Femur (tissue), 1 donor: ENCODE measurements around the gene SULF2.

Source experiments
- DNase-seq: peaks from one replicate; pipeline ENCODE4 v3.0.0-alpha.2; 2017

The SULF2 gene

DNA sequence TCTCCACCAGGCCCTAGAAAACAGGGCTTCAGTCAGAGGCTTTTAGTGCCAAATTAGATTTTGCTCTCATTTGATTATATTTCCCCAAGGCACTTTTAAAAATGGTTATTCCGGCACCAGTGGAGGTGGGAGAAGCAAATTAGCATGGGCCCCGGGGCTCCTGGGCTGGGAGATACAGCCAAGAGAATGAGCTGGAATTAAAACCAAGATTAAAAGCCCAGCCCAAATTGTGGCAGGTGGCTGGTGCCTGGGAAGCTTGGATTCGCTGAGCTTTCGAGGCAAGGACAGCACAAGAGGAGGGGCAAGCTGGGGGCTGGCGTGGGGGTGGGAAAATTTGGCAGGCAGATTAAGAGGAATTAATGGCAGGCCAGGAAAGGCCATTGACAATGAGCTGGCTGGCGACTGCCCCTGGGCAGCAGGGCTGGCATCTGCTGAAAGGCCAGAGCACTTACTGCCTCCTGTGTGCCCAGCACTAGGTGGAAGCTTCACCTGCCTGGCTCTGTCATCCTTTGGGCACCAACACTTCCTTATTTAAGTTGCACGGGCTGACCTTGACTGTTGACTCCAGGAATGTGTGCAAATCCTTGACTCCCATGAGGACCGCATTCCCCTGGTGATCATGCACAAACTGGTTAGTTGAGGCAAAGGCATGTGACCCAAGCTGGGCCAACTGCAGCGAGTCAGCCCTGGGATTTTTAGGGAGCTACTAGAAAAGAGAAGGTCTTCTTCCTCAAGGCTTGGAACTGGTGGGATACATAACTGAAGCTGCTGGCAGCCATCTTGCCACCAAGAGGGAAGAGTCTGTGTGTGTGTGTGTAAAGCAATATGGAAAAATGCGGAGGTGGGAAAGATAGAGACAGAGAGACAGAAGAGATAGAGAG, 76.1 kb downstream of the SULF2 start:
- DNase-seq, result no peak

DNA sequence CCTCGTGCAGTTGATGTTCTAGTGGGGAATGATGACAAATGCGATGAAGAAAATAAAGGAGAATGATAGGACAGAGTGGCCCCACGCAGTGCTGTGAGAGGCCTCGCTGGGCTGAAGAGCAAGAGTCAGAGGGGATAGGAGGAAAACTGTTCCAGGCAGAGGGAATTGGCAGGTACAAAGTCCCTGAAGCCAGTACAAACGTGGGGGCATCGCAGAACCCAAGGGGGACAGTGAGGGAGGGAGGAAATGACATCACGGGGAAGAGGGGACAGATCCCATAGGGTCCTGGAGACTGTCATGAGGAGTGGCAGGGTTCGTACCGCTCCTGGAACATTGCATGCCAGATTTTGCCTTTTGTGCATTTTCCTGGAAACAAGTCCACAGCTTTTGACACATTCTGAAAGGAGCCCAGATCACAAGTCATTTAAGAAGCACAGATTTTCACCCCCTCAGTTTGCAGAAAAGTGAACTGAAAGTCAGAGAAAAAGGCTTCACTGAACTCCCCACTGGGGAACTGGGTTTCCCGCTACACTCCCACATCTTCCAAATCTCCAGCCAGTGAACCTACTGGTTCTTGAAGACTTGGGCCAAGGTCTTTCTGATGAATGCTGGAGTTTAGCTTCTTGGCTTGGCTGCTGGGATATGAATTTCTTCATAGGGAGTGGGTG, 77.0 kb downstream of the SULF2 start:
- DNase-seq, result peak; percentile 48

DNA sequence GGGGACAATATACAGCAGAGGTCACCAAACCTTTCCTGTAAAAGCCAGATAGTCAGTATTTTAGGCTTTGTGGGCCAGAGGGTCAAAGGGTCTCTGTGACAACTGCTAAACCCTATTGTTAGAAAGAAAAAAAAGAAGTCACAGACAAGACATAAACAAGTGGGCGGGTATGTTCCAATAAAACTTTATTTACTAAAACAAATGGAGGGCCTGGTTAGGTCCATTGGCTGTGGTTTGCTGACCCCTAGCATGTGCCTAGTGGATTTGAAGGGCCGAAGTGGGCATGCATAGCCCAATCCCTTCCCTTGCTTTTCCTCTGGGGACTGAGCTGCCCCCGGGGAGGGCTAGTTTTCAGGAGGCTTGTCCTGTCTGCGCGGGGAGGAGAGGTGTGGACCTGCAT, 78.9 kb downstream of the SULF2 start:
- DNase-seq, result no peak

DNA sequence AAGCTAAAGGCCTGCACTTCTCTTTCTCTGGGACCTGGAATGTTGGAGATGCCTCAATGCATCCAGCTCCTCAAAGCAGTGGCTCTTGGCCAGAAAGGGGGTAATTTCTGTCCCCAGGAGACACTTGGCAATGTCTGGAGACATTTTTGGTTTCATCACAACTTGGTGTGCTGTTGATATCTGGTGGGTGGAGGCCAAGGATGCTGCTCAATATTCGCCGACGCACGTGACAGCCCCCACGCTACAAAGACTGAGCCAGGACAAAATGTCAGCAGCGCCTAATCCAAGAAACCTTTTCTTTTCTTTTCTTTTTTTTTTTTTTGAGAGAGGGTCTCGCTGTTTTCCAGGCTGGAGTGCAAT, 79.8 kb downstream of the SULF2 start:
- no peak for DNase-seq

DNA sequence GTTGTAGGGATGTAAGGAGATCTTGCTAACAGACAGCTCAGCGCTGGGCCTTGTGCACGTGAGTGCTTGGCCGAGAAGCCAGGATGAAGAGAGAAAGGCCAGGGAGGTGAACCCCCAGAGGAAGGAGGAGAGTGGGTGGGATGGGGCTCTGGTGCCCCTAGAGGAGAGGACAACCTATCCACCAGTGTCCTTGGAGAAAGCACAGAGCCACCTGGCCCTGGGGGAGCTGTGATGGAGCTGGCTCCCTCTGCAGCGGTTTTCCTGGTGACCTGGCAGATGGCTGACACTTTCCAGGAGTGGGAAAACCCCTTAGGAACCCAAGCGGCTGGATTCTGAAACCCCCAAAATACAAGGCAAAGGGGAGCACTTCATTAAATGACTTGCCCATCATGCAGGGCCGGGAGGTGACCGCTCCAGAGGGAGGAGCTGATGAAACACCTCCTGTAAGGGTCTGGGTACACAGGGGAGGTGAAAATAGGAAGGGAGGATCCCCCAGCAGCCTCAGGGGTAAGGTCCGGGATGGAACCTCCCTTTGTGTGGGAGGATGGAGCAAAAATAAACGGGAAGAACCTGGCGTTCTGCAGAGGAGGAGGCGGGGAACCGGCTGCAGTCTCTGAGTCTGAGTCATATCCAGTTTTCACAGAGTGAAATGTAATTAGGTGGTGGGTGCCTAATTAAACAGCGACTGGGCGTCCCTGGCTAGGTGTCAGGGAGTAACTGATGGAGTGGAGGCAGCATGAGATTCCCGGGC, 80.4 kb downstream of the SULF2 start:
- DNase-seq, result no peak

DNA sequence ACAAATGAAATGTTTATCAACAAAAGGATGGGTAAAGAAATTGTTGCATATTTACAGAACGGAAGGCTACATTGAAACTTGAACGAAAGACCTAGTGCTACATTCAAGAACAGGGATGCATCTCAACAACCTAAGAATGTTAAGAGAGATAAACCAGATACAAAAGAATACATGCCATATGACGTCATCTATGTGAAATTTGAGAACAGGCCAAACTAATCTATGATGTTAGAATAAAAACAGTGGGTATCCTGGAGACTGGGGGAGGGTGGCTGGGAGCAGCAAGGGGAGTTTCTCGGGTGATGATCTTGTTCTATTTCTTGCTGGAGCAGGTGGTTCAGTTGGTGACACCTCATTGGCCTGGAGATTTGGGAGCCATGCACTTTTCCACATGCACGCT, 81.5 kb downstream of the SULF2 start:
- no peak for DNase-seq

DNA sequence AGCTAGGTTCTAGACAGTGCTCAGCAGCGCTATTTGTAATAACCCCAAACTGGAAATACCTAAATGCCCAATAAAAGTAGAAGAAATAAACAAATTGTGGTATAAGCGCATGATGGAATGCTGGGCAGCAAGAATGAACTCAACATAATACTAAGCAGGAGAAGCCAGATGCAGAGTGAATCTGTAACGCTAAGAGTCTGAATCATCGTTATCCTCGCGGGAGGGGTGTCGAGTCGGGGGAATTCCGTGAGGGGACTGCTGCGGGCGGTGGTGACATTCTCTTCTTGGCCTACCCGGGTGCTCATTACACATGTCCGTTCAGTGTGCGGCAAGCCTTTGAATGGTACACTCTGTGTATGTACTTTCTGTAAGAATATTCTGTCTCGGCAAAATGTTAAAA, 83.7 kb downstream of the SULF2 start:
- no peak for DNase-seq

DNA sequence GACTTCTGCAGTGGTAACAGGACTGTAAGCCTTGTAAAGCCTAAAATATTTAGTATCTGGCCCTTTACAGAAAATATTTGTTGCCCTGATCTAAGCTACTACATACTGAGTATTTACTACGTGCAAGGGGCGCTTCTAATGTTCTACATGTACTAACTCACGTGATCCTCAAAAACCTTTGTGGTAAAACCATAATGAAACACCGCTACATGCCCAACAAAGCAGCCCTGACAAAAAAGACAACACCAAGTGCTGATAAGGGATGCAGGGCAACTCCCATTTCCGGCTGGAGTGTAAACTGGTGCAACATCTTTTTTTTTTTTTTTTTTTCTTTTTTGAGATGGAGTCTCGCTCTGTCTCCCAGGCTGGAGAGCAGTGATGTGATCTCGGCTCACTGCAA, 85.0 kb downstream of the SULF2 start:
- DNase-seq, result no peak

DNA sequence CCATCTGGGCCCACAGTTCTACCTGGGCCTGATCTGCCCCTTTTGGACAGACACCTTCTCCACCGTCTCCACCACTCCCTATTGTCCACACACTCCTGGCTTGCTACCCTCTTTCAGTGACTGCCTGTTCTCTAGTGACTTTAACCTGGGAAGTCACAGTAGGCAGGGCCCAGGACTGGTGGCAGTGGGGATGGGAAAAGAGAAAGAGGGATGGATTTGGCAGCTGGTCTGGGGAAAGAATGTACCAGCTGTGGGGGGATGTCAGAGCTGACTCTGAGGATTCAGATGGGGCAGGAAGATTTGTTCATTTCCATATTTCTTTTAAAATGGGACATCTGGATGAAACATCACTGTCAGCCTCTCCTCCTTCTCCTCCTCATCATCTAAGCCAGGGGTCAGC, 85.5 kb downstream of the SULF2 start:
- DNase-seq, result no peak

DNA sequence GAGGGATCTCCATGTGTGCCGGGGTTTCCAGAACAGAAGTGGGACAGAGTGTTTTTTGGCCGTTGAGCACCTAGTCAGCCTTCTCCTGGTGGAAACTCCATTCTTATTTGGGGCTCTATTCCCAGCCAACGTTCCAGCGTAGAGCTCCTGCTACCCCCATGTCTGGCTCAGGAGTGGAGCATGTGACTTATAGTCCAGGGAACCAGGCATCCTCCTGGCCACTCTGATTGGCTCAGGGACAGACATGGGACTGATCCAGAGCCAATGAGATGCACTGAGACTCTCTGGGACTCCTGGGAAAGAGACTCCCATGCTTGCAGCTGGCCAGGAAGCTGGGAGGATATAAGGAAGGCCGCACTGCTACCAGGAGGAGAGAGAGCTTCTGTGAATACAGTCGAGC, 87.1 kb downstream of the SULF2 start:
- no peak for DNase-seq

DNA sequence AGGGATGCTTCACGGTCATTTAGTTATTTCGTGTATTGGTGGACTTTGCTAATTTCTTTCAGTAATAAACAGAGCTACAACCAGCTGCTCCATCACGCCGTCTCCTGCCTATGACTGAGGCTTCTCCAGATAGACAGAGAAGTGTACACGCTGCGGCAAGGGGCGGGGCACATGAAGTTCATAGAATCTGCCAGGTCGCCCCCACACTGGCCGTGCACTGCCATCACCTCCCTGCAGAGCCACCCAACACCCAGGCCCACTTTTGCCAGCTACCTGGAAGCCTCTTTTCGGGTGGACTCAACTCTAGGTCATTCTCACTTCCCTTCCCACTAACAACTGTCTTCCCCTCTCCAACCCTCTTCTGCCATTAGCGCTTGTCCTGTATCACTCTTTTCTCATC, 88.4 kb downstream of the SULF2 start:
- no peak for DNase-seq

DNA sequence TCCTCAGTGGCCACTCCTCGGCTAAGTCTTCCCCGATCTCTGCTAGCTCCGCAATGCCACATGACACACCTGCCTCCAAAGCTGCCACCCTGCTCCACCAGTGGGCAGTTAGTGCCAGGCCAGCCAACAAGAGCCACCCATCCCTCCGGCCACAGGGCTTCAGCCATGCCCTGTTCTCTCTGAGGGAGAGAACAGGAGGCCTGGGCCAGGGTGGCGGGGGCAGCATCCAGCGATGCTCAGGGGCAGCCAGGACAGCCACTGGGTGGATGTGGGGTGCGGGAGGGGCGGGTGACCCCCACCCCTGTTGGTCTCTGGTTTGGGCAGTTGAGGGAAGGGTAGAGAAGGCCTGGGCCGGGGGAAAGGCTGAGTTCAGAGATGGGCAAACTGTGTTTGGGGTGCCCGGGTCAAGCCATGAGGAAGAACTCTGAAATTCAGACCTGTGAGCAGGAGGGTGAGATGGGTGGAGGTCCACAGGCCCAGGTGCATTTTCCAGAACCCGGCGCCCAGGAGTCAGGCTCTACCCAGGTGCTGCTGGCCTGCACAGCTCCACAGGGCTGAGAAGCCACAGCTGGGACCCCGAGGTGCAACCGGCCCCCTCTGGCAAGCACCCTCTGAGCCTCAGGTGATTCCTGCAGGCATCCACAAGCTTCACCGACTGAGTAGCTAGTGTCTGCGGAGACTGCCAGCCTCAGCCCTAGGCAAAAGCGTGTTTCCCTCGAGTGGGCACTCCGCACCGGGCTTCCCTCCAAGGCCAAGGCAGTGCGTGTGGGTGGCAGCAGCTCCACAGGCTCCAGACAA, 91.1 kb downstream of the SULF2 start:
- no peak for DNase-seq

DNA sequence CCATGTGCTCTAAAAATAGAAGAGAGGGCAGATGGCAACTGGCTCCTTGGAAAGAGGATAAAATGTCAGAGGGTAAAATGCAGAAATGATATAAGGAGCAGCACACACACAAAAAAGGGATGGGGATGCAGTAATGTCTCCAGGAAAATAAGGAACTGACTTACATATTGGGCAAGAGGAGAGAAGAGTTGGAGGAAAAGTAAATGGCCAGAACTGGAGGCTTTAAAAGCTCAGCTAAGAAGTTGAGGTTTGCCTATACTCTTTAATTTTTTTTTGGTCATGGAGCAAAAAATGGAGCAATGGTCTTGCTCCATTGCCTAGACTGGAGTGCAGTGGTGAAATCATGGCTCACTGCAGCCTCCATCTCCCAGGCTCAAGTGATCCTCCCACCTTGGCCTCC, 93.7 kb downstream of the SULF2 start:
- DNase-seq, result no peak

DNA sequence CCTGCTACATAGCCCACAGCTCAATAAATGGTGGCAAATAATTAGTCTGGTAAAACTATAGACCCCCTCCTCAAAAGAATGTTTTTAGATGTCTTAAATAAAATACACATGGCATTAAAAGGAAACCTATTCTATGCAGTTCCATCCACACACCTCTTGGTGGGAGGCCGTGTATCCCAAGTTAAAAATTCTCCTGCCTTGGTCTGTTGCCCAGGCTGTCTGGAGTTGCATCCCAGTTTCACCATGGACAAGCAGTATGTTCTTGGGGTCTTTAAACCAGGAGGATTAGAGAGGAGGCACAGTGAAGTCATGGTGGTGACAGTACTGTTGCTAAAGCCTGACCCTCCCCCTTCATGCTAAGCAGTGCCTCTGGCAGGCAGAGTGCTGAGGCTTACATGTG, 95.5 kb downstream of the SULF2 start:
- no peak for DNase-seq

DNA sequence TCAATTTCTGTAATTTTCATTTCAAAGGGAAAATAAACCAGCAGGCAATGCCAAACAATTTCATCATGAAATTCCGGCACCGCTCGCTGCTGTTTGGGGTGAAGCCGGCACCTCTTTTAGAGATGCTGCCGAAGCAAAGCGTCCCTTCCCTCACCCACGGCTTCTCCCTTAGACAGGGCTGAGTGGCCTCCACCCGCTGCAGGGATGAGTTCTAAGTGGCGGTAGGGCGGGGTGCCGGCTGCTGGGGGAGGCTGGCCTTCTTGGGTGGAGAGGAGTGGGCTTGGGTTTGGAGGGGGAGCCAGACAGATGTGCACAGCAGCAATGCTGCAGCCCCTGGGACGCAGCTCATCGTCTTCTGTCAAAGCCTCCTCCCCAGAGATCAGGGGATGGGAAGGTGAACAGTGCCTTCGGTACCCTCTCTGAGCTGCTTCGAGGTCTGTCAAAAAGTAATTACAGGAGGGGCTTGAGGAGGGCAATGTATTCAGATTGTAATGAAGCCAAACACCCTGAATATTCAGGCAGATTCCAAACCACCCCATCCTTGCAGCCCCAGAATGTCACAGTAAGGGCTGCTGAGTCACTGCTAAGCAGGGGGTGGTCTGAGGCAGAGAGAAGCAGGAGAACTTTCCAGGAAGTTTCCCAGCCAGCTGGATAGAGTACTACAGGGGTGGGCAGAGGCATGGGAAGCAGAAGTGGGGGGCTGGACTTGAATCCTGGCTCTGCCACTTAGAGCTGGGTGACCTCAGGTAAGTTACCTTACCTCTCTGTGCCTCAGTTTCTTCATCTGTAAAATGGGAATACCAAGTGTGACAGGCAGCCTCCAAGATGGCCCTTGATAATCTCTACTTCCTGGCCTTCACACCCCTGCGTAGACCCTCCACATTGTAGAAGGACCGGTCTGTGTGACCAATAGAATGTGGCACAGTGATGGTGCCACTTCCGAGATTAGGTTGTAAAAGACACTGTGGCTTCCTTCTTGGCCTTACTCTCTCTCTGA, 96.6 kb downstream of the SULF2 start:
- DNase-seq, result no peak

DNA sequence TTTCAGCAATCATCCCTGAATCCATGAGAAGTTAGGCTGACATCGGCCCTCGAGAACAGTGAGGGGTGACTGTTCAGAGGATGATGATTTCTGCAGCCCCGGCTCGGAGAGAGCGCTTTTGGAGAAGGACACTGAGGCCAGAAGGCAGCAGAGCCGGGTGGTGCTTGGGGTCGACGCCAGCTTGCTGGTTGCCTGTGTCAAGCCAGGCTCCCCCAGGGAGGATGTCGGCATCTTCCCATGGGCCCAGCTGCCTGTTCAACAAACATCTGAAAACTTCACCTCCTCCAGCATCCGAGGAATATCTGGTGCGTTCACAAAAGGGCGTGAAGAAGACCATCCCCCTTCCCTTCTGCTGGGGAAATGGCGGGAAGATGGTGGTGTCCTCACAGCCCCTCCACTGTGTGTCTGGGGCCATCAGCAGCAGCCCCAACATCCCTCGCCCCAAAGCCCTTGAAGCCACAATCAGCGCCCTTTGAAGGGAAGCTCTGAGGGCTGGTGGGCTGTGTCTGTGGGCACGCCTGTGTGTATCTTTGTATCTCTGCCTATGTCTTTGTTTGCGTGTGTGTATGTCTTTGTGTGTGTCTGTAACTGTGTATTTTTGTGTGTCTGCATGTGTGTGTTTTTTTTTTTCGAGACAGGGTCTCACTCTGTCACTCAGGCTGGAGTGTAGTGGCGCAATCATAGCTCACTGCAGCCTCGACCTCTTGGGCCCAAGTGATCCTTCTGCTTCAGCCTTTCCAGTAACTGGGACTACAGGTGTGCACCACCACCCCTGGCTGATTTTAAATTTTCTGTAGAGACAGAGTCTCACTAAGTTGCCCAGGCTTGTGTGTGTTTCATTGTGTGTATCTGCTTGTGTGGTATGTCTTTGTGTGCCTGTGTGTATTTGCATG, 97.9 kb downstream of the SULF2 start:
- DNase-seq, result no peak

DNA sequence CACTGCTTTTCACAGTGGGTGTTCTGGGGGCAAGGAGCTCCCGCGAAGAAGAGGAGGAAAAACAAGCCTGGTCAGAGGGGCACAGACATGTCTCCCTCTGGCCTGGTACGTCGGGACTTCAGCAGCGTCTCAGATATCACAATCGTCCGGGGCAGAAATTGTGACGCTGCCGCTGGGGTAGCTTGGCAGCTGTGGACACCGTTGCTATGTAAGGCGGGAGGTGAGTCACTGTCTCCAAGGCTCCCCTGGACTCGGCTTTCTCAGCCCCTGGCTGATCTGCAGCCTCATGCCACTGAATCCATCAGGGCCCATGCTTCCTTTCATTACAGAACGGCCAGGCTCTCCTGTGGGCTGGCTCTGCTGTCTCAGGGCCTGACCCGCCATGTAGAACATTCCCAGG, 98.7 kb downstream of the SULF2 start:
- DNase-seq, result peak; percentile 80

DNA sequence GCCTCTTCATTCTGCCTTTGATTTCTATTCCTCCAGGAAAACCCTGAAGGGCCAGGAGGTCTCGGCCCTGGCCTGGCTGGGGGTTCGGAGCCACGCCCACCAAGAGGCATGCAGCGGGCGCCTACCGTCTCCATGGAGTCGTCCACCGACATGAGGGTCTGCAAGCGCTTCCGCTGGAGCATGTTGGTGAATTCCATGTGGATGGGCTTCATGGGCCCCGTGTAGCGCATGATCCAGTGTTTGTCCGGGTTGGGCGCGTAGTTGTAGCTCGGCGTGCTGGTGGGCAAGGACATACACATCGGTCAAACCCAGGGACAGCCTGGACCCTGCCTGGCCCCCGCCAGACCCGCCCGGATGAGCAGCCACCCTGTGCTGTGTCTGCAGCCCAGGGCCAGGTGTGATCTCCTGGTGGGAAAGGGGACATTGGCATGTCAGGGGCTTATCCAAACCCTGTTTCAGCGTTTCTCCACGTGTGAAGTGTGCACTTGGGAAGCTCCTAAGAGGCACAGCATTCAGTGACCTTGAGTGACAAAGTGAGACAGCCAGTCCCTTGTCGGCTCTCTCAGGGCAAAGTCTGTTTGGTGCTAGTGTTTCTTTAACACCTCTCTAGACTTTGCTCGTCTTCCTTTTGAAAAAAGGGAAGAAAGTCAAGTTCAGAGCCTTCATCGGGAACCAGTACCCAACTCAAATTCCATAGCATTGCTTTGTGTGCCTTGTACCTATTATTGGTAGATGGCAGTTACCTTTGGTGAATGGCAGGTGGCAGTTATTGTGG, 100.8 kb downstream of the SULF2 start:
- DNase-seq, result no peak

DNA sequence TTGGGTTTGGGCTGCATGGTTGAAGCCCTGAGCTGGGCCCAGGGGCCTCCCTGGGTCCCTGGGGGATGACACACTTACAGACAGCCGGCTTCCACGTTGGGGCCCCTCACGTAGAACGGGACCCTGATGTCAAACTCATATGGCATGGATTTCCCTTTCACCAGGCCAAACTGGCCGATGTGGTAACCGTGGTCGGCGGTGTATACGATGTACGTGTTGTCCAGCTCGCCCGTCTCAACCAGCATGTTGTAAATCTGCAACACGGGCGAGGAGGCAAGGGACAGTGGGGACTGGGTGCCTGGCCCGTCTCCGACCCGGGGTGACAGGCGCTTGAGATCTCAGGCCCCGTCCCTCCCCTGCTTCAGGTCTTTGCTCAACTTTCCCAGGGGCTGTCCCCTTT, 102.4 kb downstream of the SULF2 start:
- DNase-seq, result no peak
